ENCODE measurements around the gene BRI3. TPM values are rescaled to one million over a fixed set of nuclear protein-coding genes. Genes with fewer than 3 reads are reported as not detected.

Gene BRI3
- total and polyA plus RNA-seq, 2 donors (not counting 1 experiment from before 2014, with no cell fraction given), result 104 to 172 TPM

DNA sequence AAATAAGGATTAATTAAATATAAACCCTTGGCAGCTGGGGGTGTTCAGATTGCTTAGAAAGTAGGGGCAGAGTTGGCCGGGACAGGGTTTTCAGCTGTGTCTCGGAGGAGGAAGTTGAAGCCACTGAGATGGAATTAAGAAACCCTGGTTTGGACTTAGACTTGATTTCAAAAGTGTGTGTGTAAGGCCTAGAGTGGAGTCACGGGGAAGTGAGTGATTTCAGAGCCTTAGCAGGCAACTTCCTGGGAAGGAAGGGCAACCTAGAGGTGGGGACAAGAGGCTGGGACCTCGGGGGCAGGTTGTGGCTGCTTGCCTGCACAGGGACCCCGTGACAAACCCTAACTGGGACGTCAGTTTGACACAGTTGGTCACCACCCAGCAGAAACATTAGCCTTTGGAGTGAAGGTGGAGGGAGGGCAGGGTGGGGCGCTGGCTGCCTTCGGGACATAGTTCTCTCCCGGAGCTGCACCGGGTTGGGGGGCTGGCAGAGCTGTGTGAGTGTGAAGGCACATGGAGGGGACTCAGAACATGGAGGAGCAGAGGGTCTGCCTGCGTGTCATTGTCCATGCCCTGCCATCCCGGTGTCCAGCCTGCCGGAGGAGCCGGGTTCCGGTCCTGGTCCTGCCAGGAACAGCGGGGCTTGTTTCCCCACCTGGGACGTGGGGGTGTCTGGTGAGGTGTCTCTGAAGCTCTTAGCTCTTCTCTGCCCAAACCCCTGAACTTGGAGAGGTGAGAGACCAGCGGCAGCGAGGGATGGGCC, 1.8 kb downstream of the BRI3 start:
- peaks cover 28% of the 10 kb centered on the region for H3K4me1 ChIP-seq (ENCODE audit: control insufficient read depth, extremely low read depth, insufficient read depth, low read length)
- peaks cover 16% of the 10 kb centered on the region for H3K36me3 ChIP-seq (ENCODE audit: control insufficient read depth, insufficient read depth, low read length)
- peak overlapping the region; percentile 91 for H3K4me2 ChIP-seq (ENCODE audit: extremely low read depth, insufficient read depth, low read length)
- no peaks in the 10 kb centered on the region for H3K27me3 ChIP-seq (ENCODE audit: control insufficient read depth, insufficient read depth, low read length)
- H4K20me1 ChIP-seq (ENCODE audit: control insufficient read depth, extremely low read depth, insufficient read depth, low read length), result no peaks in the 10 kb centered on the region
- H3K9me3 ChIP-seq (ENCODE audit: control insufficient read depth, insufficient read depth, low read depth, low read length), result no peaks in the 10 kb centered on the region
- H3K4me3 ChIP-seq (replicated peaks in 1 of 4; ENCODE audit: control extremely low read depth in 1 of 4, insufficient read depth in 1 of 4, low read depth in 3 of 4, low read length in 4 of 4), result peak overlapping the region; percentile 52 to 98 (median 73)
- DNase-seq (ENCODE audit: low read depth in 2 of 2), result peak; percentile 56 to 64
- H3K79me2 ChIP-seq (ENCODE audit: control insufficient read depth, insufficient read depth, low read length), result peaks cover 66% of the 10 kb centered on the region
- H3K27ac ChIP-seq (ENCODE audit: insufficient read depth, low read length), result peak overlapping the region; percentile 88
- peak overlapping the region; percentile 93 for H3K9ac ChIP-seq (ENCODE audit: insufficient read depth, low read length)
- no peak for TF ChIP-seq CTCF (conservative IDR thresholded peaks at IDR 0.05 in 1 of 2, IDR thresholded peaks at IDR 0.05 in 1 of 2; ENCODE audit: low read depth in 1 of 2, low read length in 2 of 2)
- TF ChIP-seq EZH2 (IDR thresholded peaks at IDR 0.05; ENCODE audit: low read length, missing control alignments), result no peak
- no peak overlapping the region for H2AFZ ChIP-seq (ENCODE audit: low read length)

DNA sequence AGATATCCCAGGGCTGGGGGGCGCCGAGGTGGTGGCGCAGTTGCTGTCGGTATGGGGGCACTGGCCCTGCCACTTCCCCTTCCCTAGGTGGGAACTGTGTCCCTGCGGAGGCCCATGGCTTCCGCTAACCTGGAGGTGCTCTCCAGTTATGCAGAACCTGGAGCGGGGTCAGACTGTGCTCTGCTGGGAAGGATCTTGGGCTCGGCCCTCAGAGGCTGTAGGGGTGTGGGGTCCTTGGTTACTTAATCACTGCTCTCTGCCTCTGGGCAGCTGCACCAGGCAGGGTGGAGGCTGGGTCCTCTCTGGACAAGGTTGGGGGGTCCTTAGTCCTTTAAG, 2.4 kb downstream of the BRI3 start:
- H3K4me3 ChIP-seq (replicated peaks in 1 of 4; ENCODE audit: control extremely low read depth in 1 of 4, insufficient read depth in 1 of 4, low read depth in 3 of 4, low read length in 4 of 4), result peak overlapping the region; percentile 52 to 98 (median 73)
- no peak overlapping the region for H3K9ac ChIP-seq (ENCODE audit: insufficient read depth, low read length)
- H3K79me2 ChIP-seq (ENCODE audit: control insufficient read depth, insufficient read depth, low read length), result peaks cover 71% of the 10 kb centered on the region
- no peaks in the 10 kb centered on the region for H3K9me3 ChIP-seq (ENCODE audit: control insufficient read depth, insufficient read depth, low read depth, low read length)
- H3K27me3 ChIP-seq (ENCODE audit: control insufficient read depth, insufficient read depth, low read length), result no peaks in the 10 kb centered on the region
- H3K4me2 ChIP-seq (ENCODE audit: extremely low read depth, insufficient read depth, low read length), result peak overlapping the region; percentile 91
- H2AFZ ChIP-seq (ENCODE audit: low read length), result no peak overlapping the region
- peaks cover 28% of the 10 kb centered on the region for H3K4me1 ChIP-seq (ENCODE audit: control insufficient read depth, extremely low read depth, insufficient read depth, low read length)
- no peaks in the 10 kb centered on the region for H4K20me1 ChIP-seq (ENCODE audit: control insufficient read depth, extremely low read depth, insufficient read depth, low read length)
- no peak for TF ChIP-seq CTCF (conservative IDR thresholded peaks at IDR 0.05 in 1 of 2, IDR thresholded peaks at IDR 0.05 in 1 of 2; ENCODE audit: low read depth in 1 of 2, low read length in 2 of 2)
- TF ChIP-seq EZH2 (IDR thresholded peaks at IDR 0.05; ENCODE audit: low read length, missing control alignments), result no peak
- H3K36me3 ChIP-seq (ENCODE audit: control insufficient read depth, insufficient read depth, low read length), result peaks cover 16% of the 10 kb centered on the region
- H3K27ac ChIP-seq (ENCODE audit: insufficient read depth, low read length), result peak overlapping the region; percentile 88
- no peak for DNase-seq (ENCODE audit: low read depth in 2 of 2)

DNA sequence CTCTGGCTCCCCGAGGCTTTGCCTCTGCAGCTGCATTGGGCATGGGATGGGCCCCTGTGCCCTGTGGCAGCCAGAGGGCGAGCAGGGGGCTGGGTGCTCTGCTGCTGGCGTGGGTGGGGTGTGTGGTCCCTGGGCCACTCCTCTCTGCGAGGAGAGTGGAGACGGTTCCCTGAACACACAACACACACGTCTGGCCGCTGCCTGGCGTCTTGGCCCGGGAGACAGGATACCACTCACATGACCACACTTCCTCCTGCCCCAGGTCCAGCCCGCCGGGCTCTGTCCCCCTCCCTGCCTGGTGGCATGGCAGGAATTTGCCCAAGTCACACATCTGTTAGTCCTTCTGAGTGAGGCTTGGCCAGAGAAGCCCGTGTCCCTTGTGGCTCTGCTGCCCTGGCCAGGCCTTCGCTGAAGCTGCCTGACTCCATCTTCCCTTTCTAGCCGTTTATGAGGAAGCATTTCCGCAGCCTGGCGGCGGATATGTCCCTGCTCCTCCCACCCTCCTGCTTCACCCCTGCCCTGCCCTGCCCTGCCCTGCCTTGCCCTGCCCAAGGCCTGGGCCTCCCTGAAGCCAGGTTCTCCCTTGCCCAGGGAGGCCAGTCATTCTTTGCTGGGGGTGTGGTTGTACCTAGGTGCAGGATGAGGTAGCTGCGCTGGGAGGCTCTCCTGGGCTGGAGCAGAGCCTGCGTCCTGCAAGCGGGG, 3.0 kb downstream of the BRI3 start:
- peak; percentile 39 to 77 for DNase-seq (ENCODE audit: low read depth in 2 of 2)
- Histone ChIP-seq H3K9ac (ENCODE audit: insufficient read depth, low read length) (peak overlapping the region; percentile 48), H3K27me3 (ENCODE audit: control insufficient read depth, insufficient read depth, low read length) (no peaks in the 10 kb centered on the region), H3K36me3 (ENCODE audit: control insufficient read depth, insufficient read depth, low read length) (peaks cover 16% of the 10 kb centered on the region), H3K4me3 (replicated peaks in 1 of 4; ENCODE audit: control extremely low read depth in 1 of 4, insufficient read depth in 1 of 4, low read depth in 3 of 4, low read length in 4 of 4) (peak overlapping the region; percentile 52 to 98 (median 73)), H3K79me2 (ENCODE audit: control insufficient read depth, insufficient read depth, low read length) (peaks cover 77% of the 10 kb centered on the region), H3K27ac (ENCODE audit: insufficient read depth, low read length) (peak overlapping the region; percentile 88), H2AFZ (ENCODE audit: low read length) (no peak overlapping the region), H3K4me2 (ENCODE audit: extremely low read depth, insufficient read depth, low read length) (peak overlapping the region; percentile 91), H3K9me3 (ENCODE audit: control insufficient read depth, insufficient read depth, low read depth, low read length) (no peaks in the 10 kb centered on the region), H4K20me1 (ENCODE audit: control insufficient read depth, extremely low read depth, insufficient read depth, low read length) (no peaks in the 10 kb centered on the region), H3K4me1 (ENCODE audit: control insufficient read depth, extremely low read depth, insufficient read depth, low read length) (peaks cover 28% of the 10 kb centered on the region)
- TF ChIP-seq CTCF (conservative IDR thresholded peaks at IDR 0.05 in 1 of 2, IDR thresholded peaks at IDR 0.05 in 1 of 2; ENCODE audit: low read depth in 1 of 2, low read length in 2 of 2), result no peak
- no peak for TF ChIP-seq EZH2 (IDR thresholded peaks at IDR 0.05; ENCODE audit: low read length, missing control alignments)
